Measurements from ENCODE around the gene UCK2. TPM values are rescaled to one million over a fixed set of nuclear protein-coding genes. Genes with fewer than 3 reads are reported as not detected.

UCK2 gene
- total and polyA plus RNA-seq, 10 of the 15 experiments (the other 5 are each of a cell fraction or from before 2014, with no cell fraction given): 55.3 to 106 (median 84.9) TPM

DNA sequence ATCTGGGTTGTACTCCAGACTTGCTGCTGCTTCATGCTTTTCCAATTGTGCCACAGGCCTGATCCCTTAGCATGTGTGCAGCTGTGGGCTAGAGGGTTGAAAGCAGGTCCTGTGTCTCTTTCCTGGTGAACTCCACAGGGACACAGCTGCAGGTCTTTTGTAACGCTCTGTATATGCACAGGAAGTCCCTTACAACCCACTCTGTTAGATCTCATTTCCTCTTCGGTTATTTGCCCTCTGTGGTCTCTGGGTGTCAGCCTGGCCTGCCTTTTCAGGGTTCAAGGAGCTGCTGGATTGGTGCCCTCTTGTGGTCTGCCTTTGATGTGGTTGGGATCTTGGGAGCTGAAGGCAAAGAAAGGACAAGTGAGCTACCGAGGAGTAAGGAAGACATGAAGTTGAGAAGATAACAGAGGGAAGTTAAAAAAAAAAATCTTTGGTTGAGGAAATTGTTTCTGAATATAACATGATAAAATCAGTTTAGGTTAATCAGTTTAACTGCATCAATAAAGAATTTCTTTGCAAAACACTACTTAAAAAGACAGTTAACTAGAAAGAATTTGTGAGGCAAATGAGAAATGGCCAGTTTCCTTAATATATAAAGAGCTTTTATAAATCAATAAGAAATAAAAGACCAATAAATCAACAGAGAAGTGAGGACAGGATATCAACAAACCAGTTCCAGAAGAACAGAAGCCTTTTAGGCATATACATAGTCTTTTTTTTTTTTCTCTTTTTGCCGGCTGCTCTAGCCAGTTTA, 44.1 kb downstream of the UCK2 start (continued):
- TF ChIP-seq RELA (IDR thresholded peaks at IDR 0.05; ENCODE audit: borderline replicate concordance, partially characterized antibody) (peak; percentile 82), FOXK2 (IDR thresholded peaks at IDR 0.05) (no peak), KAT2A (conservative IDR thresholded peaks at IDR 0.05; ENCODE audit: control insufficient read depth, low read depth, low read length) (no peak), TCF12 (IDR thresholded peaks at IDR 0.05; ENCODE audit: low read depth, low read length) (peak; percentile 83), CHD1 (IDR thresholded peaks at IDR 0.05; ENCODE audit: low read depth, low read length) (no peak), KLF5 (IDR thresholded peaks at IDR 0.05; ENCODE audit: partially characterized antibody) (peak; percentile 33), ZNF384 (IDR thresholded peaks at IDR 0.05; ENCODE audit: borderline replicate concordance, low read depth, low read length) (no peak), CHD2 (IDR thresholded peaks at IDR 0.05; ENCODE audit: borderline replicate concordance, low read depth, low read length) (peak; percentile 72; the same call in 1 of the 2 replicates), CBX5 (IDR thresholded peaks at IDR 0.05; ENCODE audit: low read depth) (no peak), EGR1 (IDR thresholded peaks at IDR 0.05; ENCODE audit: borderline replicate concordance in 1 of 2, low read depth in 2 of 2, low read length in 2 of 2) (no peak), ZNF207 (IDR thresholded peaks at IDR 0.05; ENCODE audit: borderline replicate concordance) (no peak), MYB (IDR thresholded peaks at IDR 0.05; ENCODE audit: borderline replicate concordance, low read depth, low read length) (no peak), STAT1 (conservative IDR thresholded peaks at IDR 0.05) (0 out of 2 replicates have a peak, but pooled peaks have one; percentile 38), RAD51 (IDR thresholded peaks at IDR 0.05) (no peak), ATF7 (IDR thresholded peaks at IDR 0.05; ENCODE audit: low read depth) (peak; percentile 60; the same call in 1 of the 2 replicates), STAT3 (IDR thresholded peaks at IDR 0.05; ENCODE audit: low read depth, low read length) (no peak), ZBED1 (IDR thresholded peaks at IDR 0.05; ENCODE audit: borderline replicate concordance) (0 out of 2 replicates have a peak, but pooled peaks have one; percentile 47), BCL11A (IDR thresholded peaks at IDR 0.05; ENCODE audit: low read depth, low read length) (peak; percentile 70), BRCA1 (IDR thresholded peaks at IDR 0.05; ENCODE audit: low read depth, low read length) (no peak)
- TF ChIP-seq, protein P1, sequence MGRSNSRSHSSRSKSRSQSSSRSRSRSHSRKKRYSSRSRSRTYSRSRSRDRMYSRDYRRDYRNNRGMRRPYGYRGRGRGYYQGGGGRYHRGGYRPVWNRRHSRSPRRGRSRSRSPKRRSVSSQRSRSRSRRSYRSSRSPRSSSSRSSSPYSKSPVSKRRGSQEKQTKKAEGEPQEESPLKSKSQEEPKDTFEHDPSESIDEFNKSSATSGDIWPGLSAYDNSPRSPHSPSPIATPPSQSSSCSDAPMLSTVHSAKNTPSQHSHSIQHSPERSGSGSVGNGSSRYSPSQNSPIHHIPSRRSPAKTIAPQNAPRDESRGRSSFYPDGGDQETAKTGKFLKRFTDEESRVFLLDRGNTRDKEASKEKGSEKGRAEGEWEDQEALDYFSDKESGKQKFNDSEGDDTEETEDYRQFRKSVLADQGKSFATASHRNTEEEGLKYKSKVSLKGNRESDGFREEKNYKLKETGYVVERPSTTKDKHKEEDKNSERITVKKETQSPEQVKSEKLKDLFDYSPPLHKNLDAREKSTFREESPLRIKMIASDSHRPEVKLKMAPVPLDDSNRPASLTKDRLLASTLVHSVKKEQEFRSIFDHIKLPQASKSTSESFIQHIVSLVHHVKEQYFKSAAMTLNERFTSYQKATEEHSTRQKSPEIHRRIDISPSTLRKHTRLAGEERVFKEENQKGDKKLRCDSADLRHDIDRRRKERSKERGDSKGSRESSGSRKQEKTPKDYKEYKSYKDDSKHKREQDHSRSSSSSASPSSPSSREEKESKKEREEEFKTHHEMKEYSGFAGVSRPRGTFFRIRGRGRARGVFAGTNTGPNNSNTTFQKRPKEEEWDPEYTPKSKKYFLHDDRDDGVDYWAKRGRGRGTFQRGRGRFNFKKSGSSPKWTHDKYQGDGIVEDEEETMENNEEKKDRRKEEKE (IDR thresholded peaks at IDR 0.05): no peak
- TF ChIP-seq, protein P2, sequence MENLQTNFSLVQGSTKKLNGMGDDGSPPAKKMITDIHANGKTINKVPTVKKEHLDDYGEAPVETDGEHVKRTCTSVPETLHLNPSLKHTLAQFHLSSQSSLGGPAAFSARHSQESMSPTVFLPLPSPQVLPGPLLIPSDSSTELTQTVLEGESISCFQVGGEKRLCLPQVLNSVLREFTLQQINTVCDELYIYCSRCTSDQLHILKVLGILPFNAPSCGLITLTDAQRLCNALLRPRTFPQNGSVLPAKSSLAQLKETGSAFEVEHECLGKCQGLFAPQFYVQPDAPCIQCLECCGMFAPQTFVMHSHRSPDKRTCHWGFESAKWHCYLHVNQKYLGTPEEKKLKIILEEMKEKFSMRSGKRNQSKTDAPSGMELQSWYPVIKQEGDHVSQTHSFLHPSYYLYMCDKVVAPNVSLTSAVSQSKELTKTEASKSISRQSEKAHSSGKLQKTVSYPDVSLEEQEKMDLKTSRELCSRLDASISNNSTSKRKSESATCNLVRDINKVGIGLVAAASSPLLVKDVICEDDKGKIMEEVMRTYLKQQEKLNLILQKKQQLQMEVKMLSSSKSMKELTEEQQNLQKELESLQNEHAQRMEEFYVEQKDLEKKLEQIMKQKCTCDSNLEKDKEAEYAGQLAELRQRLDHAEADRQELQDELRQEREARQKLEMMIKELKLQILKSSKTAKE (IDR thresholded peaks at IDR 0.05; ENCODE audit: low read depth, poor library complexity, severe bottlenecking): peak; percentile 78
- TF ChIP-seq, protein P3, sequence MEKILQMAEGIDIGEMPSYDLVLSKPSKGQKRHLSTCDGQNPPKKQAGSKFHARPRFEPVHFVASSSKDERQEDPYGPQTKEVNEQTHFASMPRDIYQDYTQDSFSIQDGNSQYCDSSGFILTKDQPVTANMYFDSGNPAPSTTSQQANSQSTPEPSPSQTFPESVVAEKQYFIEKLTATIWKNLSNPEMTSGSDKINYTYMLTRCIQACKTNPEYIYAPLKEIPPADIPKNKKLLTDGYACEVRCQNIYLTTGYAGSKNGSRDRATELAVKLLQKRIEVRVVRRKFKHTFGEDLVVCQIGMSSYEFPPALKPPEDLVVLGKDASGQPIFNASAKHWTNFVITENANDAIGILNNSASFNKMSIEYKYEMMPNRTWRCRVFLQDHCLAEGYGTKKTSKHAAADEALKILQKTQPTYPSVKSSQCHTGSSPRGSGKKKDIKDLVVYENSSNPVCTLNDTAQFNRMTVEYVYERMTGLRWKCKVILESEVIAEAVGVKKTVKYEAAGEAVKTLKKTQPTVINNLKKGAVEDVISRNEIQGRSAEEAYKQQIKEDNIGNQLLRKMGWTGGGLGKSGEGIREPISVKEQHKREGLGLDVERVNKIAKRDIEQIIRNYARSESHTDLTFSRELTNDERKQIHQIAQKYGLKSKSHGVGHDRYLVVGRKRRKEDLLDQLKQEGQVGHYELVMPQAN (conservative IDR thresholded peaks at IDR 0.05): 0 out of 2 replicates have a peak, but pooled peaks have one; percentile 6
- TF ChIP-seq, protein P4, sequence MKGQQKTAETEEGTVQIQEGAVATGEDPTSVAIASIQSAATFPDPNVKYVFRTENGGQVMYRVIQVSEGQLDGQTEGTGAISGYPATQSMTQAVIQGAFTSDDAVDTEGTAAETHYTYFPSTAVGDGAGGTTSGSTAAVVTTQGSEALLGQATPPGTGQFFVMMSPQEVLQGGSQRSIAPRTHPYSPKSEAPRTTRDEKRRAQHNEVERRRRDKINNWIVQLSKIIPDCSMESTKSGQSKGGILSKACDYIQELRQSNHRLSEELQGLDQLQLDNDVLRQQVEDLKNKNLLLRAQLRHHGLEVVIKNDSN (IDR thresholded peaks at IDR 0.05; ENCODE audit: borderline replicate concordance, extremely low read length, insufficient read depth, low read depth, low read length): no peak
